ENCODE data around the gene GPS1. TPM values are rescaled to one million over a fixed set of nuclear protein-coding genes. Genes with fewer than 3 reads are reported as not detected.
"Not testable (repeated sequence)": the region's sequence is repeated elsewhere in the genome, so short reads cannot be mapped to it uniquely, and the experiment has no call there.

The GPS1 gene
- total RNA-seq, 4 donors from 2014 or later = 76.0 to 326 (median 85.6) TPM

GRCh38 chr17:82036634-82037091 is 15.0 kb upstream of the GPS1 start:
- no peaks in the 10 kb centered on the region for H3K36me3 ChIP-seq
- peak overlapping the region; percentile 79 to 96 for H3K27ac ChIP-seq
- H3K9me3 ChIP-seq = no peaks in the 10 kb centered on the region
- peaks cover 0 to 3% of the 10 kb centered on the region in 2 donors for H3K27me3 ChIP-seq
- TF ChIP-seq CTCF (IDR thresholded peaks at IDR 0.05) = no peak
- TF ChIP-seq POLR2A (IDR thresholded peaks at IDR 0.05) = no peak
- intact Hi-C loops (cut with DNase I; ENCODE audit: low total_unique reads) = no loop called here
- no peak for DNase-seq
- H3K4me1 ChIP-seq = peaks cover 0 to 10% of the 10 kb centered on the region in 2 donors
- H3K4me3 ChIP-seq = peak overlapping the region; percentile 49 to 66

GRCh38 chr17:82037092-82037888 is 14.4 kb upstream of the GPS1 start, which contains the start of gene DCXR:
DCXR (minus strand) TSS chr17:82037697; CDS start chr17:82037682, 15 bp downstream.
- Histone ChIP-seq H3K9me3 (no peaks in the 10 kb centered on the region), H3K36me3 (no peaks in the 10 kb centered on the region), H3K27ac (peak within 1 kb of the TSS; percentile 79 to 96), H3K27me3 (no peaks in the 10 kb centered on the region), H3K4me1 (peaks cover 0 to 10% of the 10 kb centered on the region in 2 donors), H3K4me3 (peak within 1 kb of the TSS; percentile 49 to 66)
- peak; percentile 96 to 97 for DNase-seq
- TF ChIP-seq CTCF (IDR thresholded peaks at IDR 0.05) (peak; percentile 38 to 78 (median 72)), POLR2A (IDR thresholded peaks at IDR 0.05) (peak; percentile 95 to 97)
- intact Hi-C loops (cut with DNase I; ENCODE audit: low total_unique reads) = no loop called here

- Histone ChIP-seq H3K27ac (peak overlapping the region in 1 of 2 donors; percentile 96), H3K27me3 (no peaks in the 10 kb centered on the region), H3K9me3 (no peaks in the 10 kb centered on the region), H3K4me3 (peak overlapping the region; percentile 49 to 66), H3K4me1 (peaks cover 0 to 10% of the 10 kb centered on the region in 2 donors), H3K36me3 (no peaks in the 10 kb centered on the region)
- intact Hi-C loops (cut with DNase I; ENCODE audit: low total_unique reads) = no loop called here
- no peak for TF ChIP-seq POLR2A (IDR thresholded peaks at IDR 0.05)
- TF ChIP-seq CTCF (IDR thresholded peaks at IDR 0.05) = no peak
- no peak for DNase-seq
These were observed 13.9 kb upstream of the GPS1 start for GRCh38 chr17:82037889-82038195.

GRCh38 chr17:82038796-82039409 is 12.8 kb upstream of the GPS1 start:
- DNase-seq; intact Hi-C loops (cut with DNase I; ENCODE audit: low total_unique reads): not testable (repeated sequence)

GRCh38 chr17:82039695-82040299 is 11.9 kb upstream of the GPS1 start:
- Histone ChIP-seq H3K27ac (no peak overlapping the region), H3K27me3 (no peaks in the 10 kb centered on the region), H3K9me3 (no peaks in the 10 kb centered on the region), H3K36me3 (no peaks in the 10 kb centered on the region), H3K4me3 (no peak overlapping the region), H3K4me1 (peaks cover 0 to 10% of the 10 kb centered on the region in 2 donors)
- intact Hi-C loops (cut with DNase I; ENCODE audit: low total_unique reads) = no loop called here
- no peak for TF ChIP-seq CTCF (IDR thresholded peaks at IDR 0.05)
- no peak for TF ChIP-seq POLR2A (IDR thresholded peaks at IDR 0.05)
- DNase-seq = no peak

More at GRCh38 chr17:82038796-82039409, 12.8 kb upstream of the GPS1 start:
- H3K27ac ChIP-seq, H3K9me3 ChIP-seq, H3K27me3 ChIP-seq, H3K36me3 ChIP-seq, H3K4me3 ChIP-seq: not testable (repeated sequence)
- peaks cover 0 to 10% of the 10 kb centered on the region in 2 donors for H3K4me1 ChIP-seq

Data from uterus (tissue), 4 donors.